Osteoblast (primary cell): ENCODE results near the gene TM7SF2. TPM values are rescaled to one million over a fixed set of nuclear protein-coding genes. Genes with fewer than 3 reads are reported as not detected.

Experiments
- DNase-seq: peaks from one replicate; pipeline ENCODE4 v3.0.0; 2011; ENCODE audit warnings: low spot score, mixed read lengths; ENCODE audit not compliant: insufficient read length; ENCODE audit errors: missing footprints
- H2AFZ ChIP-seq: 2 replicates; pipeline ENCODE4 v1.6.0; 2011; ENCODE audit warnings: mild to moderate bottlenecking, low read length
- H3K27ac ChIP-seq: 2 replicates; pipeline ENCODE4 v1.5.1; 2011; ENCODE audit warnings: mild to moderate bottlenecking, low read depth, low read length, moderate library complexity
- H3K27me3 ChIP-seq: 2 replicates; pipeline ENCODE4 v1.6.0; 2012; ENCODE audit warnings: mild to moderate bottlenecking, control low read depth, inconsistent platforms, low read length, moderate library complexity; ENCODE audit not compliant: insufficient read depth
- H3K36me3 ChIP-seq: 2 replicates; pipeline ENCODE4 v1.5.1; 2011; ENCODE audit warnings: mild to moderate bottlenecking, low read length, control low read depth, moderate library complexity; ENCODE audit not compliant: insufficient read depth
- H3K4me1 ChIP-seq: 2 replicates; pipeline ENCODE4 v1.5.1; 2011; ENCODE audit warnings: mild to moderate bottlenecking, low read length, control low read depth, moderate library complexity; ENCODE audit not compliant: insufficient read depth
- H3K4me2 ChIP-seq: 2 replicates; pipeline ENCODE4 v1.6.0; 2011; ENCODE audit warnings: mild to moderate bottlenecking, low read length; ENCODE audit not compliant: insufficient read depth
- H3K4me3 ChIP-seq: fragments of 200-600 bp; sonication (generic); 3 replicates; pipeline ENCODE4 v1.5.1; 2012; ENCODE audit warnings: mild to moderate bottlenecking, low read length, inconsistent platforms; ENCODE audit not compliant: insufficient read depth
- H3K79me2 ChIP-seq: 2 replicates; pipeline ENCODE4 v1.6.0; 2012; ENCODE audit warnings: mild to moderate bottlenecking, low read length, control low read depth, inconsistent platforms; ENCODE audit not compliant: insufficient read depth
- H3K9me3 ChIP-seq: 2 replicates; pipeline ENCODE4 v1.5.1; 2011; ENCODE audit warnings: low read depth, low read length, control low read depth
- H4K20me1 ChIP-seq: 2 replicates; pipeline ENCODE4 v1.6.0; 2012; ENCODE audit warnings: mild to moderate bottlenecking, low read length, control low read depth; ENCODE audit not compliant: insufficient read depth
- total RNA-seq: library from RNA; depleted of rRNA; stranded (reverse); fragments of >200 nt; gene quantifications from 2 replicates; pipeline ENCODE4 v1.2.3, GENCODE V29; 2012
- TF ChIP-seq, protein P1 (sequence below): IDR thresholded peaks from 2 replicates; pipeline ENCODE4 v1.5.1; 2011; ENCODE audit warnings: mild to moderate bottlenecking, low read depth, low read length, moderate library complexity; ENCODE audit errors: extremely low read depth

Gene TM7SF2
- total RNA-seq, 1 donor: 10.1 TPM

DNA sequence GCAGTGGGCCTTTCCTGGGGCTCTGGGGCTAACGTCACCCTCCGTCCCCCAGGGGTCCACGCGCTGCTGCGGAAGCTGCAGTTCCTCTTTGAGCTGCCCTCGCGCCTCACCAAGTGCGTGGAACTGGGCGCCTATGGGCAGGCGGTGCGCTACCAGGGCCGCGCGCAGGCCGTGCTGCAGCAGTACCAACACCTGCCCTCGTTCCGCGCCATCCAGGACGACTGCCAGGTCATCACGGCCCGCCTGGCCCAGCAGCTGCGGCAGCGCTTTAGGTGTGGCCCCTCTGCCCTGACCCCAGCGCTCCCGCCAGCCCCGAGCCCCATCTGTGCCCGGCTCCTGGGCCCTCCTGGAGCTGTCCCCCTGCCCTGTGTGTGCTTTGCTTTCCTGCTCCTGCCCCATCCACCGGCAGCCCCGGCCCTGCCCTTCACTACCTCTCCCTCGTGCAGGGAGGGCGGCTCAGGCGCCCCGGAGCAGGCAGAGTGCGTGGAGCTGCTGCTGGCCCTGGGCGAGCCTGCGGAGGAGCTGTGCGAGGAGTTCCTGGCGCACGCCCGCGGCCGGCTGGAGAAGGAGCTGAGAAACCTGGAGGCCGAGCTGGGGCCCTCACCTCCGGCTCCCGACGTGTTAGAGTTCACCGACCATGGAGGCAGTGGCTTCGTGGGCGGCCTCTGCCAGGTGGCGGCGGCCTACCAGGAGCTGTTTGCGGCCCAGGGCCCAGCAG is 3.8 kb upstream of the TM7SF2 start:
- Histone ChIP-seq H3K4me2 (no peak overlapping the region), H3K27ac (no peak overlapping the region), H3K9me3 (no peaks in the 10 kb centered on the region), H3K36me3 (peaks cover 3% of the 10 kb centered on the region), H3K4me1 (peaks cover 10% of the 10 kb centered on the region), H3K27me3 (no peaks in the 10 kb centered on the region), H2AFZ (no peak overlapping the region), H3K79me2 (peaks cover 17% of the 10 kb centered on the region), H4K20me1 (peaks cover 15% of the 10 kb centered on the region), H3K4me3 (no peak overlapping the region)
- DNase-seq: no peak
- TF ChIP-seq, protein P1, sequence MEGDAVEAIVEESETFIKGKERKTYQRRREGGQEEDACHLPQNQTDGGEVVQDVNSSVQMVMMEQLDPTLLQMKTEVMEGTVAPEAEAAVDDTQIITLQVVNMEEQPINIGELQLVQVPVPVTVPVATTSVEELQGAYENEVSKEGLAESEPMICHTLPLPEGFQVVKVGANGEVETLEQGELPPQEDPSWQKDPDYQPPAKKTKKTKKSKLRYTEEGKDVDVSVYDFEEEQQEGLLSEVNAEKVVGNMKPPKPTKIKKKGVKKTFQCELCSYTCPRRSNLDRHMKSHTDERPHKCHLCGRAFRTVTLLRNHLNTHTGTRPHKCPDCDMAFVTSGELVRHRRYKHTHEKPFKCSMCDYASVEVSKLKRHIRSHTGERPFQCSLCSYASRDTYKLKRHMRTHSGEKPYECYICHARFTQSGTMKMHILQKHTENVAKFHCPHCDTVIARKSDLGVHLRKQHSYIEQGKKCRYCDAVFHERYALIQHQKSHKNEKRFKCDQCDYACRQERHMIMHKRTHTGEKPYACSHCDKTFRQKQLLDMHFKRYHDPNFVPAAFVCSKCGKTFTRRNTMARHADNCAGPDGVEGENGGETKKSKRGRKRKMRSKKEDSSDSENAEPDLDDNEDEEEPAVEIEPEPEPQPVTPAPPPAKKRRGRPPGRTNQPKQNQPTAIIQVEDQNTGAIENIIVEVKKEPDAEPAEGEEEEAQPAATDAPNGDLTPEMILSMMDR: no peak

DNA sequence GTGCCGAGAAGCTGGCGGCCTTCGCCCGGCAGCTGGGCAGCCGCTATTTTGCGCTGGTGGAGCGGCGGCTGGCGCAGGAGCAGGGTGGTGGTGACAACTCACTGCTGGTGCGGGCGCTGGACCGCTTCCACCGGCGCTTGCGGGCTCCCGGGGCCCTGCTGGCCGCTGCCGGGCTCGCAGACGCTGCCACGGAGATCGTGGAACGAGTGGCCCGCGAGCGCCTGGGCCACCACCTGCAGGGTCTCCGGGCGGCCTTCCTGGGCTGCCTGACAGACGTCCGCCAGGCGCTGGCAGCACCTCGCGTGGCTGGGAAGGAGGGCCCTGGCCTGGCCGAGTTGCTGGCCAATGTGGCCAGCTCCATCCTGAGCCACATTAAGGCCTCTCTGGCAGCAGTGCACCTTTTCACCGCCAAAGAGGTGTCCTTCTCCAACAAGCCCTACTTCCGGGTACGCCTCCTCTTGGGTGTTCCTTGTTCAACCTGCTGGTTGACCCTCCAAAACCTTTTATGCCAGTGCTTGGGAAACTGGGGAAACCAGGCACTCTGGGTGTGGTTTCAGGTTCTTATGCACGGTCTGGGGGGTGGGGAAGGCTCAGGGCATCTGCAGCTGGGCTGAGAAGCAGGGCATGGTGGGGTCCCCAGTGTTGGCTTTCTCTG is 3.1 kb upstream of the TM7SF2 start:
- H3K9me3 ChIP-seq: no peaks in the 10 kb centered on the region
- peaks cover 13% of the 10 kb centered on the region for H3K79me2 ChIP-seq
- no peak overlapping the region for H2AFZ ChIP-seq
- no peak overlapping the region for H3K4me2 ChIP-seq
- H3K27ac ChIP-seq: no peak overlapping the region
- H3K36me3 ChIP-seq: peaks cover 3% of the 10 kb centered on the region
- peaks cover 15% of the 10 kb centered on the region for H4K20me1 ChIP-seq
- H3K4me3 ChIP-seq: no peak overlapping the region
- TF ChIP-seq, protein P1: no peak
- H3K4me1 ChIP-seq: peaks cover 14% of the 10 kb centered on the region
- H3K27me3 ChIP-seq: no peaks in the 10 kb centered on the region
- DNase-seq: no peak

DNA sequence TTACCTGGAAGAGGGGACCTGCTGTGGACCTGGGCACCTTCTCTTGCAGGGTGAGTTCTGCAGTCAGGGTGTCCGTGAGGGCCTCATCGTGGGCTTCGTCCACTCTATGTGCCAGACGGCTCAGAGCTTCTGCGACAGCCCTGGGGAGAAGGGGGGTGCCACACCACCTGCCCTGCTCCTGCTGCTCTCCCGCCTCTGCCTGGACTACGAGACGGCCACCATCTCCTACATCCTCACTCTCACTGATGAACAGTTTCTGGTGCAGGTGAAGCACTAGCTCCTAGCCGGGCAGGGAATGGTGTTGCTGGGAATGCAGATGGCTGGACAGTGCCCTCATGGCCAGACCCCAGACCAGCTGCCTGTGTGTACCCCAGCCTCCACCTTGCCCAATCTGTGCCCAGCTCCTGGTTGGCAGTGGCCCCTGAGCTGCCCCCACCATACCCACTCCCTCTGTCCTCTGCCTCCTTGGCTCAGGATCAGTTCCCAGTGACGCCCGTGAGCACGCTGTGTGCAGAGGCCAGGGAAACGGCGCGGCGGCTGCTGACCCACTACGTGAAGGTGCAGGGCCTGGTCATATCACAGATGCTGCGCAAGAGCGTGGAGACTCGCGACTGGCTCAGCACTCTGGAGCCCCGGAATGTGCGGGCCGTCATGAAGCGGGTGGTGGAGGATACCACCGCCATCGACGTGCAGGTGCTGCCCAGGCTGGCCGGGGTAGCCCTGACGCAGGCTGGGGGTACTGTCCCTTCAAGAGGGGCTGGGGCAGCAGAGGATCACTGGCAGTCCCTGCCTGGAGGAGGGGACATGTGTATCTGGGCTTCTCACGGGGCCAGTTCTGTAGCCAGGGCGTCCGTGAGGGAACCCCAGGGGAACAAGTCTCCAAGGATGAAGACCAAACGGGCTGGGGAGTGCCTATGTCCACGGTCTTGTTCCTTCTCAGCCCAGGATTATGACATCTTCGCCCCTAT is 2.2 kb upstream of the TM7SF2 start:
- no peaks in the 10 kb centered on the region for H3K9me3 ChIP-seq

More for the DNA sequence above, 2.2 kb upstream of the TM7SF2 start:
- Histone ChIP-seq H3K4me3 (no peak overlapping the region), H3K79me2 (peaks cover 9% of the 10 kb centered on the region), H3K4me2 (no peak overlapping the region), H3K27me3 (no peaks in the 10 kb centered on the region), H3K36me3 (peaks cover 3% of the 10 kb centered on the region), H4K20me1 (peaks cover 15% of the 10 kb centered on the region), H2AFZ (no peak overlapping the region), H3K27ac (no peak overlapping the region), H3K4me1 (peaks cover 14% of the 10 kb centered on the region)
- TF ChIP-seq, protein P1: no peak
- no peak for DNase-seq
